Measurements from ENCODE around the gene DDX46. TPM values are rescaled to one million over a fixed set of nuclear protein-coding genes. Genes with fewer than 3 reads are reported as not detected.

The DDX46 gene
- total RNA-seq, 2 experiments from 2014 or later, result 35.5 to 35.8 TPM

GRCh38 chr5:134735243-134735642, 23.3 kb upstream of the DDX46 start:
- Histone ChIP-seq H3K27ac (ENCODE audit: low read depth in 1 of 2, low read length in 2 of 2) (no peak overlapping the region), H3K27me3 (ENCODE audit: control insufficient read depth in 1 of 2, insufficient read depth in 2 of 2, low read length in 2 of 2) (no peaks in the 10 kb centered on the region), H3K36me3 (ENCODE audit: insufficient read depth, low read length) (no peaks in the 10 kb centered on the region), H3K9me3 (ENCODE audit: control insufficient read depth in 1 of 2, insufficient read depth in 1 of 2, low read length in 2 of 2) (no peaks in the 10 kb centered on the region), H3K4me1 (ENCODE audit: insufficient read depth, low read length) (peaks cover 25% of the 10 kb centered on the region), H3K4me3 (ENCODE audit: low read length) (no peak overlapping the region)
- DNase-seq (no peak), ATAC-seq (ENCODE audit: poor library complexity) (no peak)
- POLR2A ChIA-PET, result no interaction called here
- CTCF ChIA-PET, result interaction anchor here (0.7 to 2.2 kb wide), 4 partner anchors 9 to 169 kb away, joined by 3 to 8 read pairs (median 4); partner anchors contain the start of genes DDX46 and PCBD2
- TF ChIP-seq CTCF (IDR thresholded peaks at IDR 0.05), result no peak
- H3K36me3 Mint-ChIP-seq (ENCODE audit: low read depth), result peaks cover 18% of the 10 kb centered on the region
- no peaks in the 10 kb centered on the region for H3K27me3 Mint-ChIP-seq
- no peak overlapping the region for H3K4me3 Mint-ChIP-seq
- H3K9me3 Mint-ChIP-seq, result no peaks in the 10 kb centered on the region
- intact Hi-C loops (cut with DNase I, micrococcal nuclease), result loop anchor here (5.0 to 10.0 kb wide), 8 partner anchors 50 to 730 kb away; partner anchors contain the start of genes C5orf24 (in 1 of the 2), PPP2CA (in 1 of the 2), SAR1B (in 1 of the 2) and SKP1 (in 1 of the 2)
- peaks cover 16% of the 10 kb centered on the region for H3K4me1 Mint-ChIP-seq (ENCODE audit: low read depth)
- no peak overlapping the region for H3K27ac Mint-ChIP-seq

- no peak for DNase-seq
- Histone ChIP-seq H3K9me3 (ENCODE audit: control insufficient read depth in 1 of 2, insufficient read depth in 1 of 2, low read length in 2 of 2) (no peaks in the 10 kb centered on the region), H3K36me3 (ENCODE audit: insufficient read depth, low read length) (no peaks in the 10 kb centered on the region), H3K4me3 (ENCODE audit: low read length) (no peak overlapping the region), H3K4me1 (ENCODE audit: insufficient read depth, low read length) (peaks cover 28% of the 10 kb centered on the region), H3K27me3 (ENCODE audit: control insufficient read depth in 1 of 2, insufficient read depth in 2 of 2, low read length in 2 of 2) (no peaks in the 10 kb centered on the region), H3K27ac (ENCODE audit: low read depth in 1 of 2, low read length in 2 of 2) (no peak overlapping the region)
- Mint-ChIP-seq H3K4me3 (no peak overlapping the region), H3K9me3 (no peaks in the 10 kb centered on the region), H3K27ac (no peak overlapping the region), H3K27me3 (no peaks in the 10 kb centered on the region), H3K36me3 (ENCODE audit: low read depth) (peaks cover 23% of the 10 kb centered on the region), H3K4me1 (ENCODE audit: low read depth) (peaks cover 25% of the 10 kb centered on the region)
- intact Hi-C loops (cut with DNase I, micrococcal nuclease), result loop anchor here (5.0 to 10.0 kb wide), 8 partner anchors 49 to 731 kb away; partner anchors contain the start of genes C5orf24 (in 1 of the 2), PPP2CA (in 1 of the 2), SAR1B (in 1 of the 2) and SKP1 (in 1 of the 2)
- ChIA-PET POLR2A (interaction anchor here (1.3 kb wide), 1 partner anchor 168 kb away, joined by 3 read pairs; the partner anchor contains the start of gene PCBD2), CTCF (interaction anchor here (0.8 to 2.2 kb wide), 5 partner anchors 10 to 324 kb away, joined by 3 to 8 read pairs (median 4); partner anchors contain the start of genes CDKN2AIPNL, DDX46 and PCBD2)
- TF ChIP-seq CTCF (IDR thresholded peaks at IDR 0.05), result no peak
- ATAC-seq (ENCODE audit: poor library complexity), result no peak
These were observed 22.3 kb upstream of the DDX46 start for GRCh38 chr5:134736173-134736812.

DNA sequence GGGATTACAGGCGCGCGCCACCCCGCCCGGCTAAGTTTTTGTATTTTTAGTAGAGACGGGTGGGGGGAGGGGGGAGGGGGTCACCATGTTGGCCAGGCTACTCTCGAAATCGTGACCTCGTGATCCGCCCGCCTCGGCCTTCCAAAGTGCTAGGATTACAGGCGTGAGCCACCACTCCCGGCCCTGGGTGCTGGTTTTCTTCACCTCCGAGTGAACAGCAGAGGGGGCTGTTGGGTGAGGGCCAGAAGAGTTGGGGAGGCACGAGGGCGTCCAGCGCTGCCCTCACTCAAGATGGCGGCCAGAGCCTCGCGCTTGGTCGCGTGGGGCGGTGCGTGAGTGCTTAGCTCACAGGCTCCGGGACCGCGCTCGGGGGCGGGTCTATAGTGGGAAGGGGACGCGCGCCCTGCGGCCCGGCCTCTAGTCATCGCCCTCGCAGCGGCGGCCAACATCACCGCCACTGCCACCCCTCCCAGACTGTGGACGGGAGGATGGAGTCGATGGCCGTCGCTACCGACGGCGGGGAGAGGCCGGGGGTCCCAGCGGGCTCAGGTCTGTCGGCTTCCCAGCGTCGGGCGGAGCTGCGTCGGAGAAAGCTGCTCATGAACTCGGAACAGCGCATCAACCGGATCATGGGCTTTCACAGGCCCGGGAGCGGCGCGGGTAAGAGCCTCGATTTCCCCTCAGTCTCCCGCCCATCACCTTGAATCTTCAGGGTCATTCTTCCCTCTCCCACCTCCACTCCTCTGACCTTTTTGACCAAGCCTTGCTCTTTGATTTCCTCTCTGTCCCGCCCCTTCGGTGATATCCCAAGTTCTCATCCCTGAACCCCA, 20.2 kb upstream of the DDX46 start, which contains the start of gene CAMLG:
Gene CAMLG, plus strand, starts transcription at position 416 of the 830 bp plus-strand sequence. Its CDS starts 73 bp downstream, at position 489.
- peaks cover 34% of the 10 kb centered on the region for H3K4me1 Mint-ChIP-seq (ENCODE audit: low read depth)
- H3K27ac ChIP-seq (ENCODE audit: low read depth in 1 of 2, low read length in 2 of 2), result peak within 1 kb of the TSS; percentile 77 to 93
- H3K4me3 Mint-ChIP-seq, result peak within 1 kb of the TSS; percentile 92
- ChIA-PET POLR2A (interaction anchor here (0.6 to 3.8 kb wide), 21 partner anchors 20 to 1878 kb away, joined by 3 to 71 read pairs (median 5); partner anchors contain the start of genes AFF4, C5orf24, DDX46 and PCBD2), CTCF (interaction anchor here (0.5 to 5.5 kb wide), 18 partner anchors 12 to 699 kb away, joined by 3 to 78 read pairs (median 3); partner anchors contain the start of genes C5orf24, DDX46, PCBD2 and SAR1B)
- no peaks in the 10 kb centered on the region for H3K9me3 ChIP-seq (ENCODE audit: control insufficient read depth in 1 of 2, insufficient read depth in 1 of 2, low read length in 2 of 2)
- H3K27me3 Mint-ChIP-seq, result no peaks in the 10 kb centered on the region
- peak within 1 kb of the TSS; percentile 86 for H3K27ac Mint-ChIP-seq
- ATAC-seq (ENCODE audit: poor library complexity), result peak; percentile 96
- peaks cover 3% of the 10 kb centered on the region for H3K36me3 ChIP-seq (ENCODE audit: insufficient read depth, low read length)
- peak; percentile 92 to 99 (median 96) for DNase-seq
- peaks cover 28% of the 10 kb centered on the region for H3K4me1 ChIP-seq (ENCODE audit: insufficient read depth, low read length)
- intact Hi-C loops (cut with DNase I, micrococcal nuclease), result loop anchor here (1.0 to 10.0 kb wide), 13 partner anchors 20 to 734 kb away; partner anchors contain the start of genes DDX46 (in 2 of the 2), C5orf24 (in 1 of the 2), PCBD2 (in 1 of the 2) and PPP2CA (in 1 of the 2)
- TF ChIP-seq CTCF (IDR thresholded peaks at IDR 0.05), result peak; percentile 63
- peaks cover 34% of the 10 kb centered on the region for H3K36me3 Mint-ChIP-seq (ENCODE audit: low read depth)
- H3K9me3 Mint-ChIP-seq, result no peaks in the 10 kb centered on the region
- no peaks in the 10 kb centered on the region for H3K27me3 ChIP-seq (ENCODE audit: control insufficient read depth in 1 of 2, insufficient read depth in 2 of 2, low read length in 2 of 2)
- peak within 1 kb of the TSS; percentile 98 for H3K4me3 ChIP-seq (ENCODE audit: low read length)
